Measurements from ENCODE around the gene IRF2. TPM values are rescaled to one million over a fixed set of nuclear protein-coding genes. Genes with fewer than 3 reads are reported as not detected.

The IRF2 gene
- total RNA-seq, 1 donor from 2014 or later: 16.1 TPM

DNA sequence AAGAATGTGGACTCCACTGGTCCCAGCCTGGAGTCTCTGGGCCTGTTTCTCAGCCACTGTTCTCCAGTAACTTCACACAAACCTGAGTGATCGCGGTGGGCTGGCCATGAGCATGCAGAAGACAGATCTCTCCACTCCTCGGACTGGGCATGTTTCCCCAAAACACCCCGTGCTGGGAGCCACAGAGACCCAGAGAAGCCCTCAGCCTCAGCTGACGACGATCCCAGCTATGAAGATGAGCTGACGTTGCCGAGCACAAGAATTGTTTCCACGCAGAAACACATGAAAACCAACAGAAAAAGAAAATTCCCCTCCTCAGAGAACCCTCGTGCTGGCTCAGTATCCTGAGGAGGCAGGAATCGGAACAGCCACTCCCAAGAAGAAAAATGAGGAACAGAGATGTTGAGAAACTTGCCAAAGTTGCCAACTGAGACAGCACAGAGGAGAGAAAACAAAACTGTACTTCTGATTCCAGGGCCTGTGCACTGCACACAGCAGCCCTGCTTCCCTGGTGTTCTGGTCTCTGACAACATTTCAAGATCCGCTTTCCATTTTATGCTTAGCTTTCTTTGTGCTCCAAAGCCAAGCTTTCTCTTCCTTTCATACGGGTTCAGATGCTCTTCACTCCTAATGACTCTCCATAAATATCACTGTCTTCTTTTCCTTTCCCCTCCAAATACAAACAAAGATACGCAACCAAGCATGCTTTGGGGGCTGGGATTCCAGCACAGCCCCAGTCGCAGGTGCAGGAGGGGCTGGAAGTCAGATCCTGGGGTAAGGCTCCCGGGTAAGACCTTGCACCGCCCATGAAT, 81.4 kb downstream of the IRF2 start:
- peaks cover 11% of the 10 kb centered on the region for H3K27me3 Mint-ChIP-seq (ENCODE audit: insufficient read depth, low read depth)
- peaks cover 57% of the 10 kb centered on the region for H3K4me1 Mint-ChIP-seq
- Histone ChIP-seq H3K4me3 (no peak overlapping the region), H3K27me3 (no peaks in the 10 kb centered on the region), H3K9ac (no peak overlapping the region), H3K36me3 (no peaks in the 10 kb centered on the region), H3K4me2 (no peak overlapping the region), H2AFZ (replicated peaks) (no peak overlapping the region), H3K9me3 (ENCODE audit: low read depth) (no peaks in the 10 kb centered on the region), H3F3A (ENCODE audit: low read depth) (peaks cover 8% of the 10 kb centered on the region), H3K79me2 (ENCODE audit: low read depth) (no peaks in the 10 kb centered on the region), H4K20me1 (ENCODE audit: low read depth) (no peaks in the 10 kb centered on the region), H3K4me1 (peaks cover 22% of the 10 kb centered on the region), H3K27ac (no peak overlapping the region)
- TF ChIP-seq, protein P1, sequence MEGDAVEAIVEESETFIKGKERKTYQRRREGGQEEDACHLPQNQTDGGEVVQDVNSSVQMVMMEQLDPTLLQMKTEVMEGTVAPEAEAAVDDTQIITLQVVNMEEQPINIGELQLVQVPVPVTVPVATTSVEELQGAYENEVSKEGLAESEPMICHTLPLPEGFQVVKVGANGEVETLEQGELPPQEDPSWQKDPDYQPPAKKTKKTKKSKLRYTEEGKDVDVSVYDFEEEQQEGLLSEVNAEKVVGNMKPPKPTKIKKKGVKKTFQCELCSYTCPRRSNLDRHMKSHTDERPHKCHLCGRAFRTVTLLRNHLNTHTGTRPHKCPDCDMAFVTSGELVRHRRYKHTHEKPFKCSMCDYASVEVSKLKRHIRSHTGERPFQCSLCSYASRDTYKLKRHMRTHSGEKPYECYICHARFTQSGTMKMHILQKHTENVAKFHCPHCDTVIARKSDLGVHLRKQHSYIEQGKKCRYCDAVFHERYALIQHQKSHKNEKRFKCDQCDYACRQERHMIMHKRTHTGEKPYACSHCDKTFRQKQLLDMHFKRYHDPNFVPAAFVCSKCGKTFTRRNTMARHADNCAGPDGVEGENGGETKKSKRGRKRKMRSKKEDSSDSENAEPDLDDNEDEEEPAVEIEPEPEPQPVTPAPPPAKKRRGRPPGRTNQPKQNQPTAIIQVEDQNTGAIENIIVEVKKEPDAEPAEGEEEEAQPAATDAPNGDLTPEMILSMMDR (IDR thresholded peaks at IDR 0.05): no peak
- TF ChIP-seq EZH2phosphoT487 (IDR thresholded peaks at IDR 0.05) (no peak), EZH2 (IDR thresholded peaks at IDR 0.05) (no peak)
- H3K36me3 Mint-ChIP-seq: peaks cover 64% of the 10 kb centered on the region
- peak overlapping the region; percentile 62 for H3K27ac Mint-ChIP-seq
- no peaks in the 10 kb centered on the region for H3K9me3 Mint-ChIP-seq
- DNase-seq (ENCODE audit: low spot score): no peak
- H3K4me3 Mint-ChIP-seq: peak overlapping the region; percentile 6

DNA sequence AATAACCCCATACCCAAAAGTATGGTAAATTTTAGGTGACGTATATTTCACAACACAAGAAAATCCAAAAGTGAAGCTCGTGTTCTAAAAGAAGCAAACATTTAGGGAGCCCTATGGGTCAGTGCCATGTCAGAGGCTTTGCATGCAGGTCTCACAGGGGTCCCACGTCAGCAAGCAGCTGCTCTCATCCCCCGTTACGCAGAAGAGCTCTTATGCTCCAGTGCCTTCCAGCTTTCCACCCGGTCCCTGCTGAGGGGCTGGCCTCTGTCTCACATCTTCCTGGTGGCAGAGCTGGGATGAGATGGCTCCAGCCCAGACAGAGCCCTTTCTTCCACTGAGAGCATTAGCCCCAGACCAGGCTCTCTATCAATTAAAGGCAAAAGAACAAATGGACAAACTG, 82.0 kb downstream of the IRF2 start:
- no peaks in the 10 kb centered on the region for H3K36me3 ChIP-seq
- no peaks in the 10 kb centered on the region for H3K79me2 ChIP-seq (ENCODE audit: low read depth)
- no peak for DNase-seq (ENCODE audit: low spot score)
- H3K27ac Mint-ChIP-seq: peak overlapping the region; percentile 55
- TF ChIP-seq EZH2 (IDR thresholded peaks at IDR 0.05) (no peak), EZH2phosphoT487 (IDR thresholded peaks at IDR 0.05) (no peak)
- TF ChIP-seq, protein P1 (IDR thresholded peaks at IDR 0.05): no peak
- no peaks in the 10 kb centered on the region for H3K27me3 ChIP-seq
- H3K4me1 ChIP-seq: peaks cover 22% of the 10 kb centered on the region
- no peaks in the 10 kb centered on the region for H3K9me3 Mint-ChIP-seq
- peaks cover 60% of the 10 kb centered on the region for H3K4me1 Mint-ChIP-seq
- no peaks in the 10 kb centered on the region for H3K9me3 ChIP-seq (ENCODE audit: low read depth)
- peaks cover 65% of the 10 kb centered on the region for H3K36me3 Mint-ChIP-seq
- H2AFZ ChIP-seq (replicated peaks): no peak overlapping the region
- peaks cover 11% of the 10 kb centered on the region for H3K27me3 Mint-ChIP-seq (ENCODE audit: insufficient read depth, low read depth)
- H4K20me1 ChIP-seq (ENCODE audit: low read depth): no peaks in the 10 kb centered on the region
- peaks cover 8% of the 10 kb centered on the region for H3F3A ChIP-seq (ENCODE audit: low read depth)
- peak overlapping the region; percentile 8 for H3K4me2 ChIP-seq
- H3K27ac ChIP-seq: no peak overlapping the region
- no peak overlapping the region for H3K4me3 ChIP-seq
- no peak overlapping the region for H3K4me3 Mint-ChIP-seq
- H3K9ac ChIP-seq: no peak overlapping the region

DNA sequence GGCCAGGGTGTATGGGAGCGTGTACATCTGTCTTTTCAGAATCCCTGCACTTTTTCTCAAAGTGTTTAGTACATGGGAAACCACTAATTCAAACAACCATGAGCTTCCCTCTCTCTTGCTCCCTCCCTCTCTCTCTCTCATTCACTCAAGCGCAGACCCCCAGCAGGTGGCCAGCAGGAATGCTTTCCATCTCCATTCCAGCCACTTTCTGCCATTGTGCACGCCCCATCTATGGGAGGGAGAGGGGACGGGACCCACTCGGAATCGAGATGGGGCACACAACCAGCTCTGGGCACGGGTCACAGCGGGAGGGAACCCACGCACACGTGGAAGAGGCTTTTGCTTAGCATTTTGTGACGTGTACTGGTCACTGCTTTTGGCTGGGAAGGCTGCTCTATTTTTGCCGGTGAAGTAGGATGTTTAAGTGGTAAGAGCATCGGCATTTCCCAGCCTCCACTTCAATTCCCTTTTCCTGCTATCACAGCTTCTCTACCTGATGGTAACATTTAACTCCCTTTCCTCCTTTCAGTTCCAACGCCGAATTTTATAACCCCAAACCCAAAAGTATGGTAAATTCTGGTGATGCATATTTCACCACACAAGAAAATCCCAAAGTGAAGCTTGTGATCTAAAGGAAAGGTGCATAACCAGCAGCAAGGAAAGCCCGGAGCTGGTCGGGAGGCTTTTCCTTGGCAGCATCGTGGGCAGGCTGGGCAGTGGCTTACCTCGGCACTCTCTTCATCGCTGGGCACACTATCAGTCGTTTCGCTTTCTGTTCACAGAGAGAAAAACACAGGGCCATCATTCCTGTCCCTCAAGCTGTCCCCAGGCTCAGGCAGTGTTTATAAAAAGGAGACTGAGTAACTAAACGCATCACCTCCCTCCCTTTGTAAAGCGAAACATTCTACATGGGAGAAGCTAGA, 84.1 kb downstream of the IRF2 start:
- TF ChIP-seq EZH2phosphoT487 (IDR thresholded peaks at IDR 0.05) (no peak), EZH2 (IDR thresholded peaks at IDR 0.05) (no peak)
- TF ChIP-seq, protein P1 (IDR thresholded peaks at IDR 0.05): no peak
- Histone ChIP-seq H3K4me3 (peak overlapping the region; percentile 22), H3K4me2 (peak overlapping the region; percentile 71)

More for the DNA sequence above, 84.1 kb downstream of the IRF2 start:
- DNase-seq (ENCODE audit: low spot score): peak; percentile 80
- H2AFZ ChIP-seq (replicated peaks): no peak overlapping the region
- H3K4me1 ChIP-seq: peaks cover 29% of the 10 kb centered on the region
- peaks cover 61% of the 10 kb centered on the region for H3K36me3 Mint-ChIP-seq
- peaks cover 10% of the 10 kb centered on the region for H4K20me1 ChIP-seq (ENCODE audit: low read depth)
- H3K9me3 ChIP-seq (ENCODE audit: low read depth): no peaks in the 10 kb centered on the region
- H3K4me3 Mint-ChIP-seq: peak overlapping the region; percentile 16
- no peaks in the 10 kb centered on the region for H3K9me3 Mint-ChIP-seq
- H3K27me3 Mint-ChIP-seq (ENCODE audit: insufficient read depth, low read depth): peaks cover 9% of the 10 kb centered on the region
- no peaks in the 10 kb centered on the region for H3K36me3 ChIP-seq
- peaks cover 13% of the 10 kb centered on the region for H3F3A ChIP-seq (ENCODE audit: low read depth)
- no peak overlapping the region for H3K27ac ChIP-seq
- peak overlapping the region; percentile 36 for H3K27ac Mint-ChIP-seq
- no peak overlapping the region for H3K9ac ChIP-seq
- no peaks in the 10 kb centered on the region for H3K27me3 ChIP-seq
- no peaks in the 10 kb centered on the region for H3K79me2 ChIP-seq (ENCODE audit: low read depth)
- H3K4me1 Mint-ChIP-seq: peaks cover 75% of the 10 kb centered on the region

Data from neural progenitor cell (in vitro differentiated cells).